OCI-LY3 (cell line): ENCODE results near the gene PLCB1.

ENCODE experiments used
- H2AFZ ChIP-seq: fragments of 200-600, 300-600 bp; shearing (Covaris generic); 2 replicates; pipeline ENCODE4 v1.6.0; 2014; ENCODE audit warnings: antibody characterized with exemption, low read depth, low read length
- H3K27ac ChIP-seq: fragments of 200-600, 300-600 bp; sonication (generic); 2 replicates; pipeline ENCODE4 v1.5.1; 2014; ENCODE audit warnings: mild to moderate bottlenecking, low read length, moderate library complexity, mixed read lengths
- H3K27me3 ChIP-seq: fragments of 200-600, 300-600 bp; sonication (generic); 2 replicates; pipeline ENCODE4 v1.6.1; 2014; ENCODE audit warnings: low read depth, low read length, mixed read lengths
- H3K36me3 ChIP-seq: fragments of 200-600, 300-600 bp; sonication (generic); replicated peaks from 2 replicates; pipeline ENCODE3; 2014; ENCODE audit warnings: low read depth, low read length, mixed read lengths
- H3K4me1 ChIP-seq: fragments of 300-600, 200-600 bp; sonication (generic); 2 replicates; pipeline ENCODE4 v1.6.1; 2014; ENCODE audit warnings: low read length, mixed read lengths
- H3K4me2 ChIP-seq: fragments of 200-600, 300-600 bp; sonication (generic); 2 replicates; pipeline ENCODE4 v1.6.1; 2014; ENCODE audit warnings: low read length, mixed read lengths
- H3K4me3 ChIP-seq: fragments of 300-600, 200-600 bp; sonication (generic); 2 replicates; pipeline ENCODE4 v1.5.1; 2014; ENCODE audit warnings: antibody characterized with exemption, mild to moderate bottlenecking, low read length, moderate library complexity
- H3K79me2 ChIP-seq: fragments of 300-600, 200-600 bp; shearing (Covaris generic); 2 replicates; pipeline ENCODE4 v1.6.1; 2014; ENCODE audit warnings: mild to moderate bottlenecking, low read length, mixed read lengths
- H3K9ac ChIP-seq: fragments of 300-600, 200-600 bp; shearing (Covaris generic); 2 replicates; pipeline ENCODE4 v1.6.0; 2014; ENCODE audit warnings: mild to moderate bottlenecking, low read length, moderate library complexity
- H3K9me3 ChIP-seq: fragments of 200-600, 300-600 bp; shearing (Covaris generic); 2 replicates; pipeline ENCODE4 v1.6.1; 2014; ENCODE audit warnings: low read length, mixed read lengths; ENCODE audit not compliant: insufficient read depth
- H4K20me1 ChIP-seq: fragments of 200-600, 300-600 bp; sonication (generic); 2 replicates; pipeline ENCODE4 v1.6.1; 2016; ENCODE audit warnings: low read length, mixed read lengths; ENCODE audit not compliant: insufficient read depth
- CTCF ChIP-seq: fragments of 200-600, 300-600 bp; sonication (generic); IDR thresholded peaks from 2 replicates; pipeline ENCODE4 v1.5.1; 2014; ENCODE audit warnings: antibody characterized with exemption, low read length, low read depth
- EZH2phosphoT487 ChIP-seq: fragments of 200-600 bp; shearing (Covaris generic); IDR thresholded peaks from 2 replicates; pipeline ENCODE4 v1.6.1; 2018; ENCODE audit warnings: antibody characterized with exemption, mixed run types, low read depth

The PLCB1 gene

GRCh38 chr20:8571611-8572010, 439.5 kb downstream of the PLCB1 start:
- Histone ChIP-seq H3K79me2 (no peaks in the 10 kb centered on the region), H3K9me3 (no peaks in the 10 kb centered on the region), H2AFZ (no peak overlapping the region), H3K36me3 (no peaks in the 10 kb centered on the region), H3K27ac (no peak overlapping the region), H3K4me2 (no peak overlapping the region), H4K20me1 (no peaks in the 10 kb centered on the region), H3K4me1 (peaks cover 6% of the 10 kb centered on the region; the same call in 1 of the 2 replicates), H3K27me3 (no peaks in the 10 kb centered on the region), H3K4me3 (no peak overlapping the region), H3K9ac (no peak overlapping the region)
- no peak for TF ChIP-seq EZH2phosphoT487

DNA sequence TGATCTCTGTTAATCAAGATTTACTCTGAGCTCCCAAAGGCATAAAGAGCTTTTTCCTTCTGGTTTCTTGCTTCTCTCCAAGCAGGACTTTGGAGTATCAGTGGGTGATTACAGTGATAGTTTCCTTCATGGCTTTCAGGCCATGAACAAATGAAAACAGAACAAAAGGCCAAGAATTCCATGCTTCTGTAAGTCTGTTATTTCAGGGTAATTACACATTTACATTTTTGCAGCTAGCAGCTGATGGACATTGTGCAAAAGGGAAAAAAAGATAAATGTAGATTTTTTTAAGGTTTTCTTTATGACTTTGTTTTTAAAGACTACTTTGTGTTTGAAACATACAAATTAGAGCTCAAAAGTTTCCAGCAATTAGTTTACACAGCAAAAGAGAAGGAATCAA, 441.6 kb downstream of the PLCB1 start:
- no peaks in the 10 kb centered on the region for H3K9me3 ChIP-seq
- TF ChIP-seq CTCF: no peak
- no peak for TF ChIP-seq EZH2phosphoT487
- no peak overlapping the region for H3K4me2 ChIP-seq

GRCh38 chr20:8575114-8575513, 443.0 kb downstream of the PLCB1 start:
- H3K9ac ChIP-seq: no peak overlapping the region
- H3K4me2 ChIP-seq: no peak overlapping the region

More for the DNA sequence above, 441.6 kb downstream of the PLCB1 start:
- no peaks in the 10 kb centered on the region for H3K79me2 ChIP-seq
- H3K36me3 ChIP-seq: no peaks in the 10 kb centered on the region
- H2AFZ ChIP-seq: no peak overlapping the region
- H4K20me1 ChIP-seq: no peaks in the 10 kb centered on the region
- H3K4me1 ChIP-seq: peaks cover 6% of the 10 kb centered on the region; the same call in 1 of the 2 replicates
- H3K27ac ChIP-seq: no peak overlapping the region
- H3K9ac ChIP-seq: no peak overlapping the region
- no peak overlapping the region for H3K4me3 ChIP-seq
- no peaks in the 10 kb centered on the region for H3K27me3 ChIP-seq

DNA sequence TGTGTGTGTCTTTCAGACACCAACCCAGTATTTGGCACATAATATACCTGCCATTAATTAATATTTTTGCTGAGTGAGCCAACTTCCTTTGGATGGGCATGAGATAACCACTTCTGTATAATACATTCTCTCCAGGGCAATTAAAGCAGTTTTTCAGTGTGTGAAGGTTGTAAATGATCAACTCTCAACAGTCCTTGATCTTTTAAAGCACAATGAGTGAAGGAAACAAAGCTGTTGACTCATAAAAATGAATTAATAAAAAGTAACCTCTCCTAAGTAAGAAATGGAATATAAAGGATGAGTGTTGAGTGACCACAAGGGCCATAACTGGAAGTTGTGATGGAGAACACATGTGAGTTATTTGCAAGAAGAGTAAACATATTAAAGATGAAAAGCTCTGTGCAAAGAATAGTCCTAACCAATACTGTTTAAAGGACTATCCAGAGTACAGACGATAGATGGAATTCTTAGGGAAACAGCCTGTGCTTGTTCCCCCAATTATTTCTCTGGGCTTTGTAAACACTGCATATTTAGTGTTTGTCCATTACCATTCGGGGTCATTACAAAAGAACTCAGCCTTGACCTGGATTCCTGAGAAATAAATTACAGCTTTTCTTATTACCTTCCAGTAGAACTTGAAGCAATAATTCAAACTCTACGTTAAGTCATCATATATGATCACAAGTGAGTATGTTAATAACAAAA, 446.2 kb downstream of the PLCB1 start:
- Histone ChIP-seq H3K36me3 (no peaks in the 10 kb centered on the region), H3K27ac (no peak overlapping the region), H3K4me2 (no peak overlapping the region), H3K9ac (no peak overlapping the region), H3K4me3 (no peak overlapping the region), H3K9me3 (no peaks in the 10 kb centered on the region), H3K27me3 (no peaks in the 10 kb centered on the region), H3K4me1 (peaks cover 16% of the 10 kb centered on the region), H4K20me1 (no peaks in the 10 kb centered on the region), H3K79me2 (no peaks in the 10 kb centered on the region), H2AFZ (no peak overlapping the region)
- TF ChIP-seq CTCF (no peak), EZH2phosphoT487 (no peak)

More at GRCh38 chr20:8575114-8575513, 443.0 kb downstream of the PLCB1 start:
- TF ChIP-seq EZH2phosphoT487: no peak
- TF ChIP-seq CTCF: no peak
- no peaks in the 10 kb centered on the region for H3K36me3 ChIP-seq
- no peaks in the 10 kb centered on the region for H3K79me2 ChIP-seq
- no peak overlapping the region for H2AFZ ChIP-seq
- H3K27ac ChIP-seq: no peak overlapping the region
- H3K4me3 ChIP-seq: no peak overlapping the region
- H3K4me1 ChIP-seq: peaks cover 6% of the 10 kb centered on the region; the same call in 1 of the 2 replicates
- H4K20me1 ChIP-seq: no peaks in the 10 kb centered on the region
- no peaks in the 10 kb centered on the region for H3K27me3 ChIP-seq
- no peaks in the 10 kb centered on the region for H3K9me3 ChIP-seq
